8988T (cell line): ENCODE data around the gene CXCL9.
"Not testable (repeated sequence)": the region's sequence is repeated elsewhere in the genome, so short reads cannot be mapped to it uniquely, and the experiment has no call there.

Experiments used
- DNase-seq: peaks from one replicate; pipeline ENCODE4 v3.0.0; 2011

Gene CXCL9

GRCh38 chr4:76007089-76007862 lies at the start of gene CXCL9:
Gene CXCL9, minus strand, starts transcription at chr4:76007509. Its CDS starts 60 bp downstream, at chr4:76007449.
- no peak for DNase-seq

GRCh38 chr4:76055421-76055820 lies 48.1 kb upstream of the CXCL9 start:
- DNase-seq, result no peak

GRCh38 chr4:76055016-76055415 lies 47.7 kb upstream of the CXCL9 start:
- no peak for DNase-seq

GRCh38 chr4:76053730-76054129 lies 46.4 kb upstream of the CXCL9 start:
- DNase-seq, result no peak

GRCh38 chr4:76050560-76051050 lies 43.3 kb upstream of the CXCL9 start:
- DNase-seq, result not testable (repeated sequence)

GRCh38 chr4:76049860-76050416 lies 42.6 kb upstream of the CXCL9 start:
- not testable (repeated sequence) for DNase-seq

- DNase-seq, result not testable (repeated sequence)
Observed at GRCh38 chr4:76044686-76045085, 37.4 kb upstream of the CXCL9 start.

- DNase-seq, result not testable (repeated sequence)
Observed at GRCh38 chr4:76043306-76043705, 36.0 kb upstream of the CXCL9 start.

- DNase-seq, result not testable (repeated sequence)
Observed at GRCh38 chr4:76042241-76042998, 35.1 kb upstream of the CXCL9 start.

GRCh38 chr4:76036855-76037254 lies 29.5 kb upstream of the CXCL9 start:
- DNase-seq, result no peak

- no peak for DNase-seq
Observed at GRCh38 chr4:76035799-76036380, 28.6 kb upstream of the CXCL9 start, which contains the start of gene CXCL11. Gene CXCL11, minus strand, starts transcription at chr4:76036070. Its CDS starts 83 bp downstream, at chr4:76035987.

GRCh38 chr4:76035141-76035540 lies 27.8 kb upstream of the CXCL9 start:
- DNase-seq, result no peak

- no peak for DNase-seq
Observed at GRCh38 chr4:76029300-76029699, 22.0 kb upstream of the CXCL9 start.

GRCh38 chr4:76028350-76028765 lies 21.0 kb upstream of the CXCL9 start:
- DNase-seq, result no peak

GRCh38 chr4:76024065-76024464 lies 16.8 kb upstream of the CXCL9 start:
- DNase-seq, result no peak

GRCh38 chr4:76023389-76023788 lies 16.1 kb upstream of the CXCL9 start, which contains the start of gene CXCL10:
Gene CXCL10, minus strand, starts transcription at chr4:76023497. Its CDS starts 66 bp downstream, at chr4:76023431.
- no peak for DNase-seq

GRCh38 chr4:76022677-76023076 lies 15.4 kb upstream of the CXCL9 start:
- DNase-seq, result no peak

- DNase-seq, result no peak
Observed at GRCh38 chr4:76022031-76022430, 14.7 kb upstream of the CXCL9 start.

- DNase-seq, result no peak
Observed at GRCh38 chr4:76017056-76017686, 9.9 kb upstream of the CXCL9 start.

GRCh38 chr4:76016393-76016792 lies 9.1 kb upstream of the CXCL9 start:
- no peak for DNase-seq

GRCh38 chr4:76013540-76013939 lies 6.2 kb upstream of the CXCL9 start:
- DNase-seq, result no peak

- no peak for DNase-seq
Observed at GRCh38 chr4:76012388-76012801, 5.1 kb upstream of the CXCL9 start.
